ENCODE measurements around the gene FBXW11. TPM values are rescaled to one million over a fixed set of nuclear protein-coding genes. Genes with fewer than 3 reads are reported as not detected.

Gene FBXW11
- total and polyA plus RNA-seq, 4 donors: 7.6 to 87.5 (median 35.2) TPM

DNA sequence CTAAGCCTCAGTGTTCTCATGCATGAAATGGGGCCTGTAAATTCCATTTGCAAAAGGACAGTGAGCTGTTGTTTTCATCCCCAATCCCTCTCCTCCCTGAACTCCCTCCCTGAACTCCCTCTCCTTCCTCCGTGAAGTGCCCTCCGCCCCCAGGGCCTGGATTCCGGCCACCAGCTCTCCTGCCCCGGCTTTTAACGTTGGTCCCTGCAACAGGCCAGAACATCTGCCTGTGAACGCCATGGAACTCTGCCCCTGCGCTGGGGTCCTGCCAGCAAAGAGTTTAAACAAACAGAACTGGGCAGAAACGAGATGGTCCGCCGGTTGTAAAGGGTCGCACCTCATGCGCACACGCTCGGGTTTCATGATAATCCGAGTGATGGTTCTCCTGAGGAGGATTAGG lies 158.4 kb downstream of the FBXW11 start:
- Histone ChIP-seq H3K27ac (ENCODE audit: low read depth in 1 of 2, low read length in 1 of 2) (no peak overlapping the region), H3K4me3 (no peak overlapping the region), H3K27me3 (ENCODE audit: control insufficient read depth in 3 of 3, insufficient read depth in 3 of 3, low read length in 2 of 3) (no peaks in the 10 kb centered on the region), H3K36me3 (ENCODE audit: control insufficient read depth in 4 of 4, insufficient read depth in 4 of 4, low read length in 4 of 4) (no peaks in the 10 kb centered on the region), H3K9ac (ENCODE audit: insufficient read depth in 1 of 2, low read length in 2 of 2) (no peak overlapping the region), H3K4me1 (ENCODE audit: control insufficient read depth in 5 of 5, insufficient read depth in 5 of 5, low read length in 5 of 5) (peaks cover 0 to 10% (median 4%) of the 10 kb centered on the region in 5 donors), H3K9me3 (ENCODE audit: control insufficient read depth in 4 of 4, insufficient read depth in 3 of 4, low read length in 3 of 4) (no peaks in the 10 kb centered on the region)
- ATAC-seq (ENCODE audit: insufficient read depth, low FRiP score): no peak
- no peak for DNase-seq
- WGBS, 2 donors: 75 to 82% methylated on average over 15 of the region's 15 CpGs
- TF ChIP-seq, protein P1, sequence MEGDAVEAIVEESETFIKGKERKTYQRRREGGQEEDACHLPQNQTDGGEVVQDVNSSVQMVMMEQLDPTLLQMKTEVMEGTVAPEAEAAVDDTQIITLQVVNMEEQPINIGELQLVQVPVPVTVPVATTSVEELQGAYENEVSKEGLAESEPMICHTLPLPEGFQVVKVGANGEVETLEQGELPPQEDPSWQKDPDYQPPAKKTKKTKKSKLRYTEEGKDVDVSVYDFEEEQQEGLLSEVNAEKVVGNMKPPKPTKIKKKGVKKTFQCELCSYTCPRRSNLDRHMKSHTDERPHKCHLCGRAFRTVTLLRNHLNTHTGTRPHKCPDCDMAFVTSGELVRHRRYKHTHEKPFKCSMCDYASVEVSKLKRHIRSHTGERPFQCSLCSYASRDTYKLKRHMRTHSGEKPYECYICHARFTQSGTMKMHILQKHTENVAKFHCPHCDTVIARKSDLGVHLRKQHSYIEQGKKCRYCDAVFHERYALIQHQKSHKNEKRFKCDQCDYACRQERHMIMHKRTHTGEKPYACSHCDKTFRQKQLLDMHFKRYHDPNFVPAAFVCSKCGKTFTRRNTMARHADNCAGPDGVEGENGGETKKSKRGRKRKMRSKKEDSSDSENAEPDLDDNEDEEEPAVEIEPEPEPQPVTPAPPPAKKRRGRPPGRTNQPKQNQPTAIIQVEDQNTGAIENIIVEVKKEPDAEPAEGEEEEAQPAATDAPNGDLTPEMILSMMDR (IDR thresholded peaks at IDR 0.05; ENCODE audit: control extremely low read depth, extremely low read depth): no peak

- DNase-seq: no peak
- no peaks in the 10 kb centered on the region for H3K36me3 ChIP-seq (ENCODE audit: control insufficient read depth in 4 of 4, insufficient read depth in 4 of 4, low read length in 4 of 4)
- no peak overlapping the region for H3K9ac ChIP-seq (ENCODE audit: insufficient read depth in 1 of 2, low read length in 2 of 2)
- H3K27ac ChIP-seq (ENCODE audit: low read depth in 1 of 2, low read length in 1 of 2): no peak overlapping the region
- peaks cover 0 to 10% (median 4%) of the 10 kb centered on the region in 5 donors for H3K4me1 ChIP-seq (ENCODE audit: control insufficient read depth in 5 of 5, insufficient read depth in 5 of 5, low read length in 5 of 5)
- TF ChIP-seq, protein P1 (IDR thresholded peaks at IDR 0.05; ENCODE audit: control extremely low read depth, extremely low read depth): no peak
- H3K9me3 ChIP-seq (ENCODE audit: control insufficient read depth in 4 of 4, insufficient read depth in 3 of 4, low read length in 3 of 4): no peaks in the 10 kb centered on the region
- ATAC-seq (ENCODE audit: insufficient read depth, low FRiP score): no peak
- WGBS, 2 donors: 97% methylated on average over 3 of the region's 3 CpGs
- no peaks in the 10 kb centered on the region for H3K27me3 ChIP-seq (ENCODE audit: control insufficient read depth in 3 of 3, insufficient read depth in 3 of 3, low read length in 2 of 3)
- H3K4me3 ChIP-seq: no peak overlapping the region
Observed at GRCh38 chr5:171847026-171847425, 159.4 kb downstream of the FBXW11 start.

GRCh38 chr5:171846323-171846722 lies 160.1 kb downstream of the FBXW11 start:
- no peak overlapping the region for H3K27ac ChIP-seq (ENCODE audit: low read depth in 1 of 2, low read length in 1 of 2)
- DNase-seq (no peak), ATAC-seq (ENCODE audit: insufficient read depth, low FRiP score) (no peak)
- H3K27me3 ChIP-seq (ENCODE audit: control insufficient read depth in 3 of 3, insufficient read depth in 3 of 3, low read length in 2 of 3): no peaks in the 10 kb centered on the region
- H3K9me3 ChIP-seq (ENCODE audit: control insufficient read depth in 4 of 4, insufficient read depth in 3 of 4, low read length in 3 of 4): no peaks in the 10 kb centered on the region
- peaks cover 0 to 10% (median 4%) of the 10 kb centered on the region in 5 donors for H3K4me1 ChIP-seq (ENCODE audit: control insufficient read depth in 5 of 5, insufficient read depth in 5 of 5, low read length in 5 of 5)
- H3K4me3 ChIP-seq: no peak overlapping the region
- no peaks in the 10 kb centered on the region for H3K36me3 ChIP-seq (ENCODE audit: control insufficient read depth in 4 of 4, insufficient read depth in 4 of 4, low read length in 4 of 4)
- TF ChIP-seq, protein P1 (IDR thresholded peaks at IDR 0.05; ENCODE audit: control extremely low read depth, extremely low read depth): no peak
- no peak overlapping the region for H3K9ac ChIP-seq (ENCODE audit: insufficient read depth in 1 of 2, low read length in 2 of 2)
- WGBS, 2 donors: 91 to 92% methylated on average over 10 of the region's 10 CpGs

DNA sequence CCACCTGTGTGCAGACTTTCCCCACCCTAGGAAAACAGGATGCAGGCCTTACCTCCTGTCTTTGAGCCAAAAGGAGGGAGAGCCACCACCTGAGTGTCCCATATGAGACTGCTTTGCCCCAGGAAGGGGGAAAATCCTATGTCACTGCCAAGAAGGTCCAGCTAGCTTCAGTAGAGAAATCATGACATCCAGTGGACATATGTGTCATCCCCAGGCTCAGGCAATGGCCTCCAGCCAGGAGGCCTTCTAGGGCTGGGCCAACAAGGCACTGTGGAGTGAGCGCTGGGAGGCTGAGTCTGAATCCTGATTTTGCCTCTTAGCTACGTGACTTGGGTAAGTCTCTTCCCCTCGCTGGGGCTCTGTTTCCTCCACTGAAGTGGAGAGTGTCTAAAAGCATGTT lies 160.6 kb downstream of the FBXW11 start:
- H3K27me3 ChIP-seq (ENCODE audit: control insufficient read depth in 3 of 3, insufficient read depth in 3 of 3, low read length in 2 of 3): no peaks in the 10 kb centered on the region
- TF ChIP-seq, protein P1 (IDR thresholded peaks at IDR 0.05; ENCODE audit: control extremely low read depth, extremely low read depth): no peak
- WGBS, 2 donors: 78 to 89% methylated on average over 3 of the region's 3 CpGs
- H3K27ac ChIP-seq (ENCODE audit: low read depth in 1 of 2, low read length in 1 of 2): no peak overlapping the region
- peaks cover 0 to 10% (median 4%) of the 10 kb centered on the region in 5 donors for H3K4me1 ChIP-seq (ENCODE audit: control insufficient read depth in 5 of 5, insufficient read depth in 5 of 5, low read length in 5 of 5)
- H3K36me3 ChIP-seq (ENCODE audit: control insufficient read depth in 4 of 4, insufficient read depth in 4 of 4, low read length in 4 of 4): no peaks in the 10 kb centered on the region
- no peaks in the 10 kb centered on the region for H3K9me3 ChIP-seq (ENCODE audit: control insufficient read depth in 4 of 4, insufficient read depth in 3 of 4, low read length in 3 of 4)
- H3K4me3 ChIP-seq: no peak overlapping the region
- ATAC-seq (ENCODE audit: insufficient read depth, low FRiP score) (no peak), DNase-seq (peak; percentile 55 to 79 (median 61))
- no peak overlapping the region for H3K9ac ChIP-seq (ENCODE audit: insufficient read depth in 1 of 2, low read length in 2 of 2)
